Fibroblast of mammary gland (primary cell): ENCODE measurements around the gene MS4A10.

Source experiments
- DNase-seq: peaks from one replicate; pipeline ENCODE4 v3.0.0-alpha.2; 2010; ENCODE audit warnings: low read depth
- H3K4me3 ChIP-seq: 2 replicates; pipeline ENCODE4 v1.5.1; 2011; ENCODE audit warnings: low read depth, mild to moderate bottlenecking, low read length, moderate library complexity; ENCODE audit not compliant: control insufficient read depth
- CTCF ChIP-seq: conservative IDR thresholded peaks from 2 replicates; pipeline ENCODE4 v1.5.1; 2011; ENCODE audit warnings: low read depth, low read length, inconsistent platforms; ENCODE audit not compliant: control insufficient read depth, insufficient read depth

The MS4A10 gene

DNA sequence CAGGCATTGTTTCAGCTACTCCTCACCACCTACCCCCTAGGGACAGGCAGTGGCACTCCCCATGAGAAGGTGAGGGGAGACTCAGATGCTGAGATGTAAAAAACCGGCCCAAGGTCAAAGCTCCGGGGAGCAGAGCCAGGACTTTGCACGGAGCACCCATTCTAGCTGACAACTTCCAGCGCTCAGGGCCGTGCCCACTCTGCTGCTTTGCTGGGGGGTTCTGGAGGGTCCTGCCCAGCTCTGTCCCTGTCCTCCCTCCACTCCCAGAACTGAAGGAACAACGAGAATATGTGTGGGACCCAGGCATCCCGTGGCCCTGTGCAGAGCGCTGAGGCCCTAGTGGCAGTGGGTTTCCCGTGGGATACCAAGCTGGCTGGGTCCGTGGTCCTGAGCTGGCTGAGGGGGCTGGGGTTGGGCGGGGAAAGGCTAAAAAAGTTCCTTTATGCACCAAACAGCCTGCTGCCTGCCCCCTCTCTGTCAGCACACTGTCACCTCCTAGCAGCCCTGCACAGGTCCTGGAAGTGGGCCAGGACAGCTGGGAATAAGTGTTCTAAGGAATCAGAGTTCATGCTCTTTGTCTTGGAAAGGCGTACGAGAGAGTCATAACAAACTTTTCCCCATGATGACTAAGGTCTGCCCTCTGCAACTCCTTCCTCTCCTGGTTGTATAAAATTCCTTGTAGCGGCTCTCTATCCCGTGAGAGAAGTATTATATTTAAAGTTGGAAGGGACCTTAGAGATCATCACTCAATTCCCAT lies 1.9 kb downstream of the MS4A10 start:
- peak; percentile 92 for DNase-seq
- no peak for TF ChIP-seq CTCF
- H3K4me3 ChIP-seq = no peak overlapping the region

DNA sequence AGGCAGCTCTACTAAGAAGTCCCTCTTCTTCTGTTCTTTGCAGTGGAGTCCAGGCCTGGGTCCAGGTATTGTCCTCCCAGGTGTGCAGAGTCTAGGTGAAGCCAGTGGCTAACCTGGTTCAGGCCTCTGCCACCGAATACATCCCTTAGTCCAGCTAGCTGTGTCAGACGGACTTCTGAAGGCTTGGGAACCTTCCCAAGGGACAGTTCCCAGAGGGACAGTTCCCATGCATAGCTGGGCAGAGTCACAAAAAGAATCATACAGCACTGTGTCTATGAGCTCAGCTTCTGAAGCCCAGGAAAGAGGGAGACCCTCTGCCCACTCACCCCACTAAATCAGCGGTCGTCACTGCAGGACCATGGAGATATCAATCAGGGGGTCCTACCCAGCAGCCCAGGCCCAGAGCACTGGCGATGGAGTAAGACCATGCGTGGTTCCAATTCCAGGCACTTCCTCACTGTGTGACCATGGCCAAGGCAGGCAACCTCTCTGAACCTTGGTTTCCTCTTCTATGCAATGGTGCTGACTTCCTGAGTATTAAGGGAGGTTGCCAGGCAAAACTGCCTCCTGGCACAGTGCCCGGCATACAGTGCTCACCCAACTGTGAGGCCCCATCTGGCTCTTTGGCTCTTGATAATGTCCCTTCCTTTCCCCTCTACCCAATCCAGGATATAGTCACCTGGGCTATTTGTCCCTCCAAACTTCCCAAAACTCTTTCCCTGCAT lies 3.4 kb downstream of the MS4A10 start:
- DNase-seq = no peak
- TF ChIP-seq CTCF = no peak
- no peak overlapping the region for H3K4me3 ChIP-seq

GRCh38 chr11:60790726-60791125 lies 5.6 kb downstream of the MS4A10 start:
- no peak for DNase-seq
- H3K4me3 ChIP-seq = no peak overlapping the region
- no peak for TF ChIP-seq CTCF

DNA sequence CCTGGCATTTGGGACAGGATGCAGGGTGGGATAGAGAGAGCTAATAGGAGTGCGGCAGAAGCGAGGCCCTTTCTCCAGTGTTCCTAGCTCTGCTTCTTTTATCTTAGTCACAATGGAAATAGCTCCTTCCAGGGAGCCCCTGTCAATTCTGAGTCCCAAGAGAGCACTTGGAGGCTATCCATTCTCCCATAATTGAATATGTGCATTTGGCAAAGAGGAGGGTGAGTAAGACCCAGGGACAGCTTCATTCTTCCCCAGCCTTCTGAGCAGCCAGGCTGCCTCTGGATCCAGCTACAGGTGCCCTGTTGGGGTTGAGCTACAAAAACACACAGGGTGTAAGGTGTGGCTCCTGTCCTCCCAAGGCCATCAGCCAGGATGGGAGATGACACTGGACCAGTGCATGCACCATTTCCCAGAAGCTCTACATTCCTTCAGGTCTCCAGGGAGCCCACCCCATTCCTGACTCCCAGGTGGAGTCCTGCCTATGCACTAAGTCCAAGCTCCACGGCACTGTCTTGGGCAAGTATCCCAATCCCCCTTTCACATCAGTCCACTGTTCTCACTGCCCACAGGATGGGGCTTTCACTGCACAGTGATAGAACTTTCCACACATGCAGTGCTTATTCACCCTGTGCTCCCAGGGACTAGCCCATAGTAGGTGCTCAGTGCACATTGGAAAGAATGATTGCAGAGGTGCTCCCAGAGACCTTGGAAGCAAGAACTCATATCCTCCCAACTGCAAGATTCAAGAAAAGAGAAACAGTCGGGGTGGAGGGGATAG lies 6.2 kb downstream of the MS4A10 start:
- DNase-seq = no peak
- no peak for TF ChIP-seq CTCF
- H3K4me3 ChIP-seq = no peak overlapping the region

DNA sequence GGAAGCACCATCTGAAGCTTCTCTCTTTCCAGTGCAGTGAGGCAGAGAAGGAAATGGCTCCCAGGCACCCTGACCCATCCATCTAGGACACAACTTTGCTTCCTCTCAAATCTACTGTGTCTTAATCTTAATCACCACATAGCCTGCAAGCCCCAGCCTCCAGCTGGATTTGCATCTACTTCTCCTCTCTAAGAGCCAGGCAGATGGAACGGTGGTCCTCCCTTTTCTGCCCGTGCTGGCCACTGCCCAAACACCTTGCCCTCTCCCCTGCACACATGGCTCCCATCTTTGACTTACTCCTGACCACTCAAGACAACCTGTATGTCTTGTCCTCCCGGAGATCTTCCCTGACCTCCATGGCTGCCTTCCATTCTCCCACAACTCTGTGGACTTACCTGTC lies 7.4 kb downstream of the MS4A10 start:
- DNase-seq = no peak
- no peak for TF ChIP-seq CTCF
- H3K4me3 ChIP-seq = no peak overlapping the region

GRCh38 chr11:60795291-60795690 lies 10.2 kb downstream of the MS4A10 start:
- no peak overlapping the region for H3K4me3 ChIP-seq
- DNase-seq = no peak
- TF ChIP-seq CTCF = no peak
